ENCODE measurements around the gene SLC35E1.

DNA sequence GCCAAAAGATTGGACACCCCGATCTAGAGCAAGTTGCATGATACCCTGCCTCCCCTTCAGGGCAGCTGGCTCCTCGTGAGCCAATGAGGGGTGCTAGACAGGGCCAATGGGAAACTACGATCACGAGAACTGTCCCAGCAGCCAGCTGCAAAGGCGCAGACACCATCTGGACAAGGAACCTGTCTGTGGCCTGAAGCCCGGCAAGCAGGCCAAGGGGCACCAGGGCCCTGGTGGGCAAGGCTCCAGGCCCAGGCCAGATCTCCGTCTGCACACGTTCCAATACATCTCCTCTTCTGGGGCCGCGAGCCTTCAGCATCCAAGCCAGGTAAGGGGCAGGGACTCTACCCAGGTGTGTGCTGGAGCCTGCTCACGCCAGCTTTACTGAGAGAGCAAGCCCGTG lies 35.6 kb upstream of the SLC35E1 start:
- TF ChIP-seq, protein P1, sequence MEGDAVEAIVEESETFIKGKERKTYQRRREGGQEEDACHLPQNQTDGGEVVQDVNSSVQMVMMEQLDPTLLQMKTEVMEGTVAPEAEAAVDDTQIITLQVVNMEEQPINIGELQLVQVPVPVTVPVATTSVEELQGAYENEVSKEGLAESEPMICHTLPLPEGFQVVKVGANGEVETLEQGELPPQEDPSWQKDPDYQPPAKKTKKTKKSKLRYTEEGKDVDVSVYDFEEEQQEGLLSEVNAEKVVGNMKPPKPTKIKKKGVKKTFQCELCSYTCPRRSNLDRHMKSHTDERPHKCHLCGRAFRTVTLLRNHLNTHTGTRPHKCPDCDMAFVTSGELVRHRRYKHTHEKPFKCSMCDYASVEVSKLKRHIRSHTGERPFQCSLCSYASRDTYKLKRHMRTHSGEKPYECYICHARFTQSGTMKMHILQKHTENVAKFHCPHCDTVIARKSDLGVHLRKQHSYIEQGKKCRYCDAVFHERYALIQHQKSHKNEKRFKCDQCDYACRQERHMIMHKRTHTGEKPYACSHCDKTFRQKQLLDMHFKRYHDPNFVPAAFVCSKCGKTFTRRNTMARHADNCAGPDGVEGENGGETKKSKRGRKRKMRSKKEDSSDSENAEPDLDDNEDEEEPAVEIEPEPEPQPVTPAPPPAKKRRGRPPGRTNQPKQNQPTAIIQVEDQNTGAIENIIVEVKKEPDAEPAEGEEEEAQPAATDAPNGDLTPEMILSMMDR (IDR thresholded peaks at IDR 0.05; ENCODE audit: low read length) = no peak
- TF ChIP-seq EZH2 (IDR thresholded peaks at IDR 0.05; ENCODE audit: borderline replicate concordance, low read length) = no peak

Measured in OCI-LY1 (cell line).